ENCODE measurements around the gene LINC00237.

GRCh38 chr20:21089391-21089790 lies 16.8 kb downstream of the LINC00237 start:
- TF ChIP-seq CTCF (IDR thresholded peaks at IDR 0.05) (no peak), NPAS2 (CRISPR knock-in tag; IDR thresholded peaks at IDR 0.05; ENCODE audit: borderline replicate concordance) (no peak), USF2 (IDR thresholded peaks at IDR 0.05) (no peak), MYC (IDR thresholded peaks at IDR 0.05; ENCODE audit: borderline replicate concordance, low read length) (no peak), REST (IDR thresholded peaks at IDR 0.05) (no peak), EHF (CRISPR knock-in tag; IDR thresholded peaks at IDR 0.05) (no peak), NFE2L2 (conservative IDR thresholded peaks at IDR 0.05; ENCODE audit: low read length) (no peak), HOXB13 (CRISPR knock-in tag; IDR thresholded peaks at IDR 0.05; ENCODE audit: low read depth) (no peak), BHLHE40 (IDR thresholded peaks at IDR 0.05; ENCODE audit: low read depth, low read length) (no peak), POLR2A (IDR thresholded peaks at IDR 0.05; ENCODE audit: low read length) (no peak), KDM1A (IDR thresholded peaks at IDR 0.05; ENCODE audit: low read depth) (no peak), EP300 (IDR thresholded peaks at IDR 0.05) (no peak)

Data from A549 (cell line).